Hematopoietic multipotent progenitor cell treated with erythropoietin and hydrocortisone succinate and interleukin-3 and kit ligand, for 6 days (in vitro differentiated cells): ENCODE data around the gene SEMA3E.
"Not testable (repeated sequence)": the region's sequence is repeated elsewhere in the genome, so short reads cannot be mapped to it uniquely, and the experiment has no call there.

ENCODE experiments used
- DNase-seq: peaks from one replicate; pipeline ENCODE4 v3.0.0-alpha.2; 2015

The SEMA3E gene

GRCh38 chr7:83648464-83649241, at the start of gene SEMA3E:
Gene SEMA3E (minus strand): TSS chr7:83649139.
- no peak for DNase-seq

DNA sequence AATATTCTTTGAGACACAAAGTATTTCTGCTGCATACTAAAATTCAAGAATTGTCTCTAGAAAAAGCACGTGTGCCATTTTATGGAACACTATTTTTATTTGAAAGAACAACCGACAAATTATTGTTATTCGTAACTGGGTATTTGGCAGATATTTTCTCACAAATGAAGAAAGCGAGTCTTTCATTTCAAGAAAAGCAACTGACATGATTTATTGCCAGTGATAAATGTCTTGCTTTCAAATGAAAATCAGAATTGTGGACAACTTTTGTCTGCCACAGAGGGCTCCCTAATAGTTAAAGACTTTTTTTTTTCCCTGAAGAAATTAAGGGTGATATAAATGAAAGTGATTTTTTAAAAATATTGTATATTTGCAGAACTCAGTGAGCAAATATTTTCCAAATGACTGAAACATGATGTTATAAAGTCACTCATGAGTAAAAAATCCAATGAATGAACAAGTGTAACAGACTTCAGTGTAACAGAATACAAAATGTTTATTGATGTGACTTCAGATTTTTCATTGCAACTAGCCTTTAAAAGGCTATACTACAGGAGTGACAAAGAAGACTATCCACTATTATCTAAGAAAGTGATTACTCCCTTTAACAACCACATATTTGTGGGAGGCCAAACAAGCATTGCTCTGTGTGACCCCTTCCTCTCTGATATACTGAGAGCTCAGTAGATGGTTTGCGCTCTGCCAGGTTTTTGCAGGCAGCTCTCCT, 49.0 kb upstream of the SEMA3E start:
- DNase-seq = no peak

- no peak for DNase-seq
These were observed 47.2 kb upstream of the SEMA3E start for GRCh38 chr7:83696101-83696500.

DNA sequence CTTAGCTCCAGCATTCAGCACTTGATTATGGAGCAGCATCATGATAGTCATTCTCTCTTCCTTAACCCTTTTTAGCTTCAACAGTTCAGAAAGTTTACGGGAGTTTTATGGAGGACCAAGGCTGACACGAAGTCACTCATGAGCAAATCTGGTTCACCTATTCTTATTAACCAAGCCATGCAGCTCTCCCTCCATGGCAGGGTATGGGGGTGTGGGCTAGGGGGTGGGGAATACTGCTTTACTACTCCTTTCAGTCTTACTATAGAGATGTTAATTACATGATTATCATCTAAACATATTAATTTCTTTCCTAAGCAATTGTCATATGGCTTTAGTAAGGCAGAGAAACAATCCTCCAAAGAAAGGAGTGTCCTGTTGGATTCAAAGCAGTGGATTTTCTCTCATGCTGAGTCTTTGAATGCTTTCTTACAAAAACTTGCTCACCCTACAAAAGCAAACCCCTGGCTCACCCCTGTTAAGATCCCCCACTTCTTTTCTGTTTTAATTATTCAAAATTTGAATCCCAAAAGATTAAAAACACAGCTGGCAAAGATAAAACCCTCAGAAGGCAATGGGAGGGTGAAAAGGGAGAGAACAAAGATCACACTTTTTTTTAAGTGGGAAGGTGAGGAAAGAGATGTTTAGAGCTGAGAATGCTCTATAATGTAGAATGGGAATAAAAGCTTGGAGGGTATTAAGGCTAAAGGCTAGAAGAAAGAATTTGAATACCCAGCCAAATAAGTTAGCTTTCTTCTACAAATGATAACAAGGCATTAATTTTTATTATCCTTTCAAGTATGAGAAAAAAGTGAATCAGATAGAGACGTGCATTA, 46.4 kb upstream of the SEMA3E start:
- no peak for DNase-seq

DNA sequence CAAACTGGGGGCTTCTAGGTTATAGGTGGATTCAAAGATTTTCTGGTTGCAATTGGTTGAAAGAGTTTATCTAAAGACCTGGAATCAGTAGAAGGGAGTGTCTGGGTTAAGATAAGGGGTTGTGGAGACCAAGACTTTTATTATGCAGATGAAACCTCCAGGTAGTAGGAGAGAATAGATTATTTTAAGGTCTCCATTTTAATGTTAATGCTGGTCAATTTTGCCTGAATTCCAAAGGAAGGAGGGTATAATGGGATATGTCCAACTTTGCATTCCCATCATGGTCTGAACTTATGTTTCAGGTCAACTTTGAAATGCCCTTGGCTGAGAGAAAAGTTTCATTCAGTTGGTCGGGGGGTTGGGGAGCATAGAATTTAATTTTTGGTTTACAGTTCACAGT, 44.3 kb upstream of the SEMA3E start:
- no peak for DNase-seq

GRCh38 chr7:83691095-83691494, 42.2 kb upstream of the SEMA3E start:
- DNase-seq = no peak

DNA sequence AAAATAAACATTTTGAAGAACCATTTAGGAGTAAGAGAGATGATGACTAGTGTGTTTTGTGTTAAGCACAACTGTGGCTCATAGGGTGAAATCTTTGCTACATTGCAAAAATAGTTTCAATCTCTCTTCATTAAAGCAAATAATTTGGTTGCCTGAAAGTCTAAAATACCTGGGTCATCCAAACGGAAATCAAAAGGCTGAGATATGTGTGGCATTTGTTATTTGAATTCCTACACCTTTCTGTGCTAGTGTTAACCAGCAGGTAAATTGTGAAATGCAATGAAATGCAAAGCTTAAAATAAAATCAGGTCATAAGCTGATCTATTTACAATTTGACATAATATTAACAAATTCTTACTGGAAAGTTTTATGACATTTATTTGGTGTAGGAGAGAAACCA, 40.9 kb upstream of the SEMA3E start:
- no peak for DNase-seq

DNA sequence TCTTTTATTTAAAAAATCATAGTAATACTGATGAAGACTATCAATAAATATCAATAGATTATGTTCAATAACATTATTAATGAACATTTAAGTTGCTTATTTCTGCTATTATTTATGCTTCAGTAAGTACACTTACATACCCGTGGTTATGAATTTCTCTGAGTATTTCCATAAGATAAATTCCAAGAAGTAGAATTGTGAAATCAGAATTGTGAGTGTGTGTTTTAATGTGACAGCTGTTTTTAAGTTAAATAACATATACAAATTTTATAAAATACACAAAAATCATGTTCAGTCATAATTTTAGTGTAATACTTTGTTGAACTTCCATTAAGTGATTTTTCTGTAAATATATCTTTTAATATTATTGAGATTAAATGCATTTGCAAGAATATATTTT, 37.5 kb upstream of the SEMA3E start:
- no peak for DNase-seq

GRCh38 chr7:83684928-83685327, 36.0 kb upstream of the SEMA3E start:
- DNase-seq = no peak

DNA sequence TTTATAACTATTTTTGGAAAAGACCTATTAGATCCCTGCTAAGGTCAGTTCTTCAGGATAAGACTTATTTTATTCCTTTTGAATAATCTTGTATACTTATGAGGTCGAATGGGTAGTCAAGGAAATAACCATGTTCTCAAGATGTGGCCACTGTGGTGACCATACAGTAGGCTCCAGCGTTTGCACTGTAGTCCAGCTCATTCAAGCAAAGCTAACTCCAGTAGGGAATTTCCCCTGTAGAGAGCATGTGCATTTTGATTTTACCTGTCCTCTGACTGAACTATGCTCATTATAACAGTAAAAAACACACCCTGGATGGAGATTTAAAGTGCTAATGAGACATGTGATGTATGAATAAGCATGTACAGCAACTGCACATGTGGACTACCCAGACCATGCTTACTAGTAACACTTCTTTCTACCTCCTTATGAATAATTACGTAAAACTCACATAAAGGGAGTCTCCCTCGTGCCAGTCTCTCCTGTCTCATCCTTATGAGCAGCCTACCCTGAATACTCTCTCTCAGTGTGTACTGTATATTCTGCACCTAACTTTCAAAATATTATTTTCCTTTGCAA, 32.4 kb upstream of the SEMA3E start:
- DNase-seq = no peak

DNA sequence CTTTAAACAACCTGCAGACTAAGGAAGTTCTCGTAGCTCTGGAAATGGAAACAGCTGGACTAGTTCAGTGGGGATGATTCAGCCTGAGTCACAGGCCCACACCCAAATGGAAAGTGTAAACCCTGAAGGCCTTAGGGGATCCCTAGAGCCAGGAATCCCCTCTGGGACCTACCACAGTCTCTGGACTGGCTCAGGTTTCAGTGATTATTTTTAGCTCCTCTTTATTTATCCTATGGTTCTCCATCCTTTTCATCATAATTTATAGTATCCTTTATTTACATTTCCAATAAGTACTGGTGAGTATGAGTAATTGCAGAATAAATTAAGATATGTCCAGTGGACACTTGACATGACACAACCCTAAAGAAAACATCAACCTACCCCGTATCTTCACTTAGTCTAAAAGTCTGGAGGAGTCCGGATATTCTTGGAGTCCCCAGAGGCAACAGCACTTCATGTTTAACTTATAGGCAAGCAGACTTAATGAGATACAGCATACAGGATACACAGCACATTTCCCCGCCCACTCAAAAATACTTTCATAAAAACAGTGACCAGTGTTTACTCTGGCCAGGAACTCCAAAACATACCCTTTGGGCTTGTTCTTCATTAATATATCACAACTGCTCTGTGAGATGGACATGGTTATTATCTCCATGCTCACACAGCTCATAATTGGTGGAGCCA, 28.4 kb upstream of the SEMA3E start:
- no peak for DNase-seq

DNA sequence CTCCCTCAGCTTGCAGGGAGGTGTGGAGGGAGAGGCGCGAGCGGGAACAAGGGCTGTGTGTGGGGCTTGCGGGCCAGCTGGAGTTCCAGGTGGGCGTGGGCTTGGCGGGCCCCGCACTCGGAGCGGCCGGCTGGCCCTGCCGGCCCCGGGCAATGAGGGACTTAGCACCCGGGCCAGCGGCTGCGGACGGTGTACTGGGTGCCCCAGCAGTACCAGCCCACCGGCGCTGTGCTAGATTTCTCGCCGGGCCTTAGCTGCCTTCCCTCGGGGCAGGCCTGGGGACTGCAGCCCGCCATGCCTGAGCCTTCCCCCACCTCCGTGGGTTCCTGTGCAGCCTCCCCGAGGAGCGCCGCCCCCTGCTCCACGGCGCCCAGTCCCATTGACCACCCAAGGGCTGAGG, 24.4 kb upstream of the SEMA3E start:
- not testable (repeated sequence) for DNase-seq

DNA sequence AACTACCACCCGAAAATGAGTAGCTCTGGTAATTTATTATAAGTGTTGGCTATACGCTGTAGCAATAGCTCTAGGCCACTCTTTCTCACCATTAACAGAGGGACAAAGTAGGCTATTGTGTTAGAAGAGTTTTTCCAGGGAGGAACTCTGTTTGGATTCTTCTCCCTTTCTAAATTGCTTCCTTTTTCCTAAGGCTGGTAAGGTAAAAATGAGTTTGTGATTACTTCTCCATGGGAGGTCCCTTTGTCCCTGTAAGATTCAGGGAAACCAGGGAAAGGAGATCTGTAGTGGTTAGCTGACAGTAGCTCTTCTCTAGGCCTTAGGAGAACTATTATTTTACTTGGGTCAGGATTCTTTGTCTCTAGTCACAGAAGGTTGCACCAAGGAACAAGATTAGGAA, 23.2 kb upstream of the SEMA3E start:
- no peak for DNase-seq

DNA sequence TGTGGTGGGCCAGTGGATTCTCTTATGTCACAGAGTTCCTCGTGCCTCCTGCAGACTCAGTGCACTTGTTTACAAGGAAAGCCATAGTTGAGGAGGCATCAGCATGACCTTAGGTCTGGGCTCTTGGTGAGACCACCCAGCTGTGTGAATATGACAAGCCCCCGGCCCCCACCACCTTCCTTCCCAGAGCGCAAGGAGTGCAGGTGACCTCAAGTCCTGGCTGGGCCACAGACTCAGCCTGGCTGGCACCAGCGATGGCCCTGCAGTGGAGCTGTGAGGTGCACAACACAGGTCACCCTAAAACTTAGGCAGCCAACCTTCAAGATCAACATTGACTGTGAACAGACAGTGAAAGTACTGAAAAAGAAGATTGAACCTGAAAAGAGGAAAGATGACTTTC, 14.2 kb upstream of the SEMA3E start:
- no peak for DNase-seq

- DNase-seq = no peak
These were observed 9.2 kb upstream of the SEMA3E start for GRCh38 chr7:83658126-83658525.

DNA sequence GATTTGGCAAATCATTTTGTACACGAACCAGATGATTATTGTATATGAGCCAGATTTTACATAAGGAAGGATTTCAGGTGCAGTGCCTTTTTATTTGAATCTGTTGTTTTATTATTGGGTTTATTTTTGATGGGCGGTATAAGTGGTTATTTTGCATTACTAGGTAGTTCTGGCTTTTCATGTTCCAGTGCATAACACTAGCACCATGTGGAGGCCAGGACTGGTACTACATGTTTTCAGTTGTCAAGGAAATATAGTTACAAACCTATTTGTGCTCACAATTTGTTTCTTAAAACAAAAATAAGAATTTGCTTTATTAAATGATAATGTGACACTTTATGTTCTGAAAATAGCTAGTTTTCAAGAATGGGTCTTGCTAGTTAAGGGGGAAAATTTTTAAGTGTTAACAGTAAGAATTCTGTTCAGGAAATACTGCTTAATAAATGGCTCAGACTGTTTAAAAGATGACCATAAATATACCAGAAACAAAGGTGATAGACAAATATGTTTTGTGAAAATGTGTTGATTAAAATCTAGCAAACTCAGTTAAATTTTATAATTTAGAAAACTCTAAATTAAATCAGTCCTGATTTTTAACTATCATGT, 7.1 kb upstream of the SEMA3E start:
- peak; percentile 60 for DNase-seq

DNA sequence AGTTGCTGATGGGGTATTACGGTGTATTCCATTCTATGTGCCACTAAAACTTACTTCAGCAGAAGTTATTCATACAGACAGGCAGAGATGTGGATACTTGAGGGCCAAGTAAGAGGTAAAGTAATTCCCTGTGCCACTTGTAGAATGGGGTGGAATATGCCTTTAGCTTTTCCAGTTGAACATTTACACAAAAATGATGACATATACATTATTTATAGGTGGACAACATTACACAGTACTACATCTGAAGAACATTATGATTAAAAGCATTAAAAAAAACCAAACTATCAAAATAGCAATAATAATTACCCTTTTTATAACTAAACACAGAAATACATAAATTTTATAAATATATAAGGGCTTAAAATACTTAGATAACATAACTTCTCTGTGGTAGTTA, 3.5 kb upstream of the SEMA3E start:
- no peak for DNase-seq

- DNase-seq = no peak
These were observed 762 bp upstream of the SEMA3E start for GRCh38 chr7:83649701-83650100.

DNA sequence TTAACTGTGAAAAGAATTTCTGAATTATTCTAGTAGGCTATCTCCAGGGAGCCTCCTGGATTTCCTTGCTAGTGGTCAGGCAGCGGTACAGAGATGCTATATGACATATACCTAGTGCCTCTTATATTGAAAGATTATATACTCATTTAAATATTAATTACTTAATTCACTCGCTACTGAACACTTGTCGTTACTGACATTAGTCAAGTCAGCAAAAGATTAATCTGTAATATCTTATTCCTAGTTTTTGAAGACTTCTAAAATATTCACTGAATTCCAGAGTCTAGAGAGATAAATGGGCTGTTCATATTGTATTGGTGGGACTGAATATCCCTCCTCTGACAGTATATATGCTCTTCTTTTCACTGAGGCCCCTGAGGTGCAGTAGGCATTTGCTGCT, 2.9 kb downstream of the SEMA3E start:
- no peak for DNase-seq

DNA sequence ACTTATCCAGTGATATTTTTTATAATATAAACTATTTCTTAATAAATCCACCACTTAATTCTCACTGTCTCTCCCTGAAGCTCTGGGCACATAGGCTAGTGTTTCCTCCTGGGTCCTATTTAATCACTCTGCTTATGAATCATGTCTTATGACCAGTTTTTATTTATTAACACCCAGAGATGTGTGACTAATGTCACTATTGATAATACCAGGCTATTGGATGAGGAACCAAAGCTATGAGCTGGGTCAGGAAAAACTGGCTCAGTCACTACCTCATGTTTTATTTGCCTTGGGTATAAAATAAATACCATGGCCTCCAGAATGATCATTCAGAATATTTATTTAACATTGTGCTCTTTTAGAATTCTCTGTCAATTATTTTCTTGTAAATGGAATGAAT, 5.2 kb downstream of the SEMA3E start:
- no peak for DNase-seq

GRCh38 chr7:83643012-83643411, 5.9 kb downstream of the SEMA3E start:
- DNase-seq = no peak
